ENCODE results near the gene ZNF555. TPM values are rescaled to one million over a fixed set of nuclear protein-coding genes. Genes with fewer than 3 reads are reported as not detected.

ZNF555 gene
- total and polyA plus RNA-seq, 9 of the 15 experiments (the other 6 are each of a cell fraction or from before 2014, with no cell fraction given) = 2.0 to 6.7 (median 5.4) TPM

GRCh38 chr19:2797280-2797679, 44.0 kb upstream of the ZNF555 start:
- Histone ChIP-seq H2AFZ (ENCODE audit: low read depth, low read length) (no peak overlapping the region), H3K4me1 (replicated peaks in 1 of 2; ENCODE audit: control insufficient read depth in 2 of 2, insufficient read depth in 2 of 2, low read length in 2 of 2) (peaks cover 0 to 19% of the 10 kb centered on the region in 2 experiments; a peak in 2 of 5 replicates), H3K4me3 (no peak overlapping the region), H3K9me1 (ENCODE audit: control insufficient read depth, insufficient read depth, low read length) (peaks cover 3% of the 10 kb centered on the region), H3K9ac (ENCODE audit: insufficient read depth in 1 of 2, low read depth in 2 of 2, low read length in 2 of 2) (peak overlapping the region in 1 of 2 experiments; percentile 52; a peak in 1 of 4 replicates), H3K4me2 (ENCODE audit: insufficient read depth, low read length) (no peak overlapping the region), H3K27ac (ENCODE audit: extremely low read depth, low read depth, low read length) (no peak overlapping the region), H3K79me2 (ENCODE audit: control insufficient read depth, insufficient read depth, low read length) (no peaks in the 10 kb centered on the region), H4K20me1 (replicated peaks; ENCODE audit: control insufficient read depth, insufficient read depth, low read length) (no peaks in the 10 kb centered on the region), H3K27me3 (ENCODE audit: control insufficient read depth in 2 of 2, insufficient read depth in 2 of 2, low read length in 2 of 2) (no peaks in the 10 kb centered on the region), H3K36me3 (ENCODE audit: control insufficient read depth, insufficient read depth, low read length) (peaks cover 89% of the 10 kb centered on the region; the same call in 2 of the 3 replicates), H3K9me3 (replicated peaks; ENCODE audit: control insufficient read depth, insufficient read depth, low read depth, low read length) (no peaks in the 10 kb centered on the region)
- 96% methylated on average over 13 of the region's 15 CpGs for WGBS (ENCODE audit: insufficient coverage, low coverage, missing lambda C conversion rate)
- DNase-seq (ENCODE audit: extremely low read depth in 1 of 4, low spot score in 3 of 4) = no peak
- in situ Hi-C loops (cut with MboI) = no loop called here
- intact Hi-C loops (cut with micrococcal nuclease) = no loop called here
- no peak for ATAC-seq
- BruUV-seq (replicated peaks) = no TSS peak
- POLR2A ChIA-PET = interaction anchor here (0.7 to 1.6 kb wide), 3 partner anchors 14 to 44 kb away, joined by 3 to 4 read pairs (median 3); partner anchors contain the start of gene ZNF555
- CTCF ChIA-PET (ENCODE audit: low intra/inter-chr PET ratio) = no interaction called here
- no peak for FAIRE-seq
- TF ChIP-seq PHB2 (IDR thresholded peaks at IDR 0.05; ENCODE audit: low read depth) = no peak
- TF ChIP-seq, protein P1, sequence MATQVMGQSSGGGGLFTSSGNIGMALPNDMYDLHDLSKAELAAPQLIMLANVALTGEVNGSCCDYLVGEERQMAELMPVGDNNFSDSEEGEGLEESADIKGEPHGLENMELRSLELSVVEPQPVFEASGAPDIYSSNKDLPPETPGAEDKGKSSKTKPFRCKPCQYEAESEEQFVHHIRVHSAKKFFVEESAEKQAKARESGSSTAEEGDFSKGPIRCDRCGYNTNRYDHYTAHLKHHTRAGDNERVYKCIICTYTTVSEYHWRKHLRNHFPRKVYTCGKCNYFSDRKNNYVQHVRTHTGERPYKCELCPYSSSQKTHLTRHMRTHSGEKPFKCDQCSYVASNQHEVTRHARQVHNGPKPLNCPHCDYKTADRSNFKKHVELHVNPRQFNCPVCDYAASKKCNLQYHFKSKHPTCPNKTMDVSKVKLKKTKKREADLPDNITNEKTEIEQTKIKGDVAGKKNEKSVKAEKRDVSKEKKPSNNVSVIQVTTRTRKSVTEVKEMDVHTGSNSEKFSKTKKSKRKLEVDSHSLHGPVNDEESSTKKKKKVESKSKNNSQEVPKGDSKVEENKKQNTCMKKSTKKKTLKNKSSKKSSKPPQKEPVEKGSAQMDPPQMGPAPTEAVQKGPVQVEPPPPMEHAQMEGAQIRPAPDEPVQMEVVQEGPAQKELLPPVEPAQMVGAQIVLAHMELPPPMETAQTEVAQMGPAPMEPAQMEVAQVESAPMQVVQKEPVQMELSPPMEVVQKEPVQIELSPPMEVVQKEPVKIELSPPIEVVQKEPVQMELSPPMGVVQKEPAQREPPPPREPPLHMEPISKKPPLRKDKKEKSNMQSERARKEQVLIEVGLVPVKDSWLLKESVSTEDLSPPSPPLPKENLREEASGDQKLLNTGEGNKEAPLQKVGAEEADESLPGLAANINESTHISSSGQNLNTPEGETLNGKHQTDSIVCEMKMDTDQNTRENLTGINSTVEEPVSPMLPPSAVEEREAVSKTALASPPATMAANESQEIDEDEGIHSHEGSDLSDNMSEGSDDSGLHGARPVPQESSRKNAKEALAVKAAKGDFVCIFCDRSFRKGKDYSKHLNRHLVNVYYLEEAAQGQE (IDR thresholded peaks at IDR 0.05; ENCODE audit: borderline replicate concordance) = no peak
- TF ChIP-seq, protein P1 (CRISPR knock-in tag; IDR thresholded peaks at IDR 0.05; ENCODE audit: low read depth) = no peak
- TF ChIP-seq C11orf30 (IDR thresholded peaks at IDR 0.05; ENCODE audit: low read depth) = no peak
- no peak for TF ChIP-seq RFX7 (CRISPR knock-in tag; IDR thresholded peaks at IDR 0.05)
- TF ChIP-seq ARID1B (IDR thresholded peaks at IDR 0.05) = no peak
- TF ChIP-seq HNRNPLL (IDR thresholded peaks at IDR 0.05; ENCODE audit: low read depth, low read length, poor library complexity, severe bottlenecking) = no peak
- TF ChIP-seq FOSL1 (tag; conservative IDR thresholded peaks at IDR 0.05) = no peak
- TF ChIP-seq TARDBP (IDR thresholded peaks at IDR 0.05) = no peak
- no peak for TF ChIP-seq TOE1 (IDR thresholded peaks at IDR 0.05; ENCODE audit: borderline replicate concordance)
- no peak for TF ChIP-seq TOE1 (CRISPR knock-in tag; IDR thresholded peaks at IDR 0.05; ENCODE audit: borderline replicate concordance, low read depth)
- TF ChIP-seq MCM2 (IDR thresholded peaks at IDR 0.05; ENCODE audit: low read depth) = no peak
- TF ChIP-seq SRSF3 (IDR thresholded peaks at IDR 0.05; ENCODE audit: insufficient read depth, low read length) = no peak
- TF ChIP-seq MIER1 (IDR thresholded peaks at IDR 0.05; ENCODE audit: low read depth) = no peak
- TF ChIP-seq YY1 (IDR thresholded peaks at IDR 0.05; ENCODE audit: borderline replicate concordance in 1 of 3, control insufficient read depth in 1 of 3, extremely low read depth in 1 of 3, insufficient read depth in 3 of 3, insufficient read length in 1 of 3, insufficient replicate concordance in 2 of 3, low read depth in 1 of 3, low read length in 2 of 3) = no peak
- no peak for TF ChIP-seq FOXK2 (conservative IDR thresholded peaks at IDR 0.05 in 1 of 2, IDR thresholded peaks at IDR 0.05 in 1 of 2; ENCODE audit: low read depth in 2 of 2)

Data from K562 (cell line).